Fibroblast of mammary gland (primary cell): Measurements from ENCODE around the gene TBC1D10A.

ENCODE experiments used
- DNase-seq: peaks from one replicate; pipeline ENCODE4 v3.0.0-alpha.2; 2010; ENCODE audit warnings: low read depth
- H3K4me3 ChIP-seq: 2 replicates; pipeline ENCODE4 v1.5.1; 2011; ENCODE audit warnings: low read depth, mild to moderate bottlenecking, low read length, moderate library complexity; ENCODE audit not compliant: control insufficient read depth
- CTCF ChIP-seq: conservative IDR thresholded peaks from 2 replicates; pipeline ENCODE4 v1.5.1; 2011; ENCODE audit warnings: low read depth, low read length, inconsistent platforms; ENCODE audit not compliant: control insufficient read depth, insufficient read depth

The TBC1D10A gene

DNA sequence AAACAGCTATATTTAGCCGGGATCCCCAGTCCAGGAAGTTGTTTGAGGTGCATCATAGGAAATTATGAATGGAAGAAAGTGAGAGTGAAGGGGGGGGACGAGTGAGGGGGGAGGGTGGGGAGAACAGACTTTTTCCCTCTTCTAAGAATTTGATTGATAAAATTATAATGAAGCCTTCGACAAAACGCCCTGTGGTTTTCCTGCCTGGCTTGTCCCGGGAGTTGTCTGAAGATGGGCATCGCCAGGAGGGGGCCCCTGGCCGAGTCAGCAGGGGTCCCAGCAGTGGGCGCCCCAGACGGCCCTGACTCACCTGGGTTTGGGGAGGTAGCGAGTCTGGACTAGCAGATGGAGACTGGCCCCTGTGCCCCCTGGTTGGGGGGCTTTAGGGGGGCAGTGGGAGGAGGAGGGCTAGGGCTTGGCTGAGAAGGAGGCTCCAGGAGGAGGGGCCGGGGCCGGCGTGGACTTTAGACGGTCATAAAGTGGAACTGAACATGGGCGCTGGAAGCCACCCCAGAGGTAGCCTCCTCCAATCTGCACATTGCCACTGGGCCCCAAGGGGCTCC lies 79.8 kb downstream of the TBC1D10A start:
- no peak for TF ChIP-seq CTCF
- DNase-seq: no peak
- peak overlapping the region; percentile 53 for H3K4me3 ChIP-seq

DNA sequence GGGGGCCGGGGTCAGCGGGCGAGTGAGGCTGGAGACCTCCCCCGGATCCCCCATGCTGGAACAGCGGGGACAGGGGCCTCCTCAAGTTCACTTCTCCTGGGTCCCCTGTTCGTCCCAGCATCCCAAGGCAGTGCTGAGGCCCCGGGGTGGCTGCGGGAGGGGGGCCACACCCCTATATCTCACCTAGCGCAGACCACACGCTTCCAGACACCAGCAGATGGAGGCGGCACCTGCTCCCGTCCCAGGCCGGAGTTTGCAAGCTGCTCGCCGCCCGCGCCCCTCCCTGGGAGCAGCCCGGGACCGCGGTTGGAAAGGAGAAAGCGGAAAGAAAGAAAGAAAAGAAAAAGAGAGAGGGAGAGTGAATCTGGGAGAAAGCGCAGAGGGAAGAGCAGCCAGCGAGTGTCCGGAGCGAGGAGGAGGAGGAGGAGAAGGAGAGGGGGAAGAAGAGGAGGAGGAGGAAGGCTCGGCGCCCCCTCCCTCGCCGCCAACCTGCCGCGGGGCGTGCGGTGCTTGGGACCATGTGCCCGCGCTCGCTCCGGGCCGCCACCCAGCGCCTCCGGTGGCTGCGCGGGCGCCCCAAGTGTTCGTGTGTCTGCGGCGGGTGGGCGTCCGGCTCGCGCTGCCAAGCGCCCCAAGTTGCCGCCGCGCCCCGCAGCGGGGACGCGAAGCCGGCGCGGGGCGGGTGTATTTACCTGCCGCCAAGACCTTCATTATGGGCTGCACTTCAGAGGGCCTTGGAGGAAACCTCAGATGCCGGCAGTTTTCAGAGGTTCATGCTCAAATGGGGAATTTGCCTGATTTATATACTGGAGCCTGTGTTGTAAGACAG lies 80.5 kb downstream of the TBC1D10A start, which contains the start of gene LIF:
Gene LIF (minus strand): TSS at position 775 of the 829 bp plus-strand sequence. CDS start 64 bp downstream, at position 711.
- TF ChIP-seq CTCF: no peak
- peak within 1 kb of the TSS; percentile 53 for H3K4me3 ChIP-seq
- DNase-seq: peak; percentile 56

DNA sequence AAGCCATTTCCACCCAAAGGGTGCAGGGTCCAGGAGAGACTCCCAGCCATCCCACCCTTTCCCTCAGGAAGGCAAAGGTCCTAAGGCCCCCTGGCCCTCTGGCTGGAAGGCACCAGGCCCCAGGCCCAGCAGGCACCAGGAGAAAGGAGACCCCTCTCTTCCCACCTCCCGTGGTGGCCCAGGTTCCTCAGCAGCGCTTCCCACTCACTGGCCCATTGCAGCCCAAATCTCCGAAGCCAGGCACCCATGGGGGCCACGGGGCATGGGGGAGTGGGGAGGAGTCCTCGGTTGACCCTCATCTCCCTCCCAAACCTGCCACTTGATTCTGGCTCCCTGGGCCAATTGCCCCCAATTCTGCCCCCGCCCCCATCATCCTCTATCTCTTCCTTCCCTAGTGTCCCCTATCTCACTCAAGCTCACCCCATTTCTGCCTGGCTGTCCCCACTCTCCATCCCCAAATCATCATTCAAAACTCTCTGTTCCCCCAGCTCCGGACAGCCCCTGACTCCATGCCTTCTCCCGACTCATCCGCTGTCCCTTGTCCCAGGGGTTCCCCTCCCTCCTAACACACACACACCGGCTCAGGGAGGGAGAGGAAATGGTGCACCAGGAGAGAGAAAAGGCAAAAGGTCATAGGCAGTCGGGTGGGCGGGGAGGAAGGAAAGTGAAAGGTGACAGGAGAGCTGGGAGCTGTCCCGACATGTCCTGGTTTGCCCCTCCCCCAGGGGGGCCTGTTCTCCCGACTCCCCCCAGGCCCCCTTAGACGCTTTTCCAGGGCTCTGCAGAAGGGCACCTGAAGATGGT lies 81.4 kb downstream of the TBC1D10A start:
- H3K4me3 ChIP-seq: peak overlapping the region; percentile 53
- DNase-seq: no peak
- TF ChIP-seq CTCF: no peak

DNA sequence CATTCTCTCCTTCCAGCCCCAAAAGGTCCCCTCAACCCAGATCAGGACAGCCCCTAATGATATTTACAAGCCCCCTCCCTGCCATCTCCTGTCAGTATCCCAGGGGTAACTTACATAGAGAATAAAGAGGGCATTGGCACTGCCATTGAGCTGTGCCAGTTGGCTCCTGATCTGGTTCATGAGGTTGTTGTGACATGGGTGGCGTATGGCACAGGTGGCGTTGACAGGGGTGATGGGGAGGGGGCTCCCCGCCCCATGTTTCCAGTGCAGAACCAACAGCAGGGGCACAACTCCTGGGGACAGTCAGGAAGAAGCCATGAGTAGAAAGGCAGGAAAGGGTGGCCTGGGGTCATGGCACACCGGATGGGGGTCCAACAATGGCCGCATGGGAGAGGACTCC lies 82.1 kb downstream of the TBC1D10A start:
- TF ChIP-seq CTCF: no peak
- no peak for DNase-seq
- H3K4me3 ChIP-seq: no peak overlapping the region

DNA sequence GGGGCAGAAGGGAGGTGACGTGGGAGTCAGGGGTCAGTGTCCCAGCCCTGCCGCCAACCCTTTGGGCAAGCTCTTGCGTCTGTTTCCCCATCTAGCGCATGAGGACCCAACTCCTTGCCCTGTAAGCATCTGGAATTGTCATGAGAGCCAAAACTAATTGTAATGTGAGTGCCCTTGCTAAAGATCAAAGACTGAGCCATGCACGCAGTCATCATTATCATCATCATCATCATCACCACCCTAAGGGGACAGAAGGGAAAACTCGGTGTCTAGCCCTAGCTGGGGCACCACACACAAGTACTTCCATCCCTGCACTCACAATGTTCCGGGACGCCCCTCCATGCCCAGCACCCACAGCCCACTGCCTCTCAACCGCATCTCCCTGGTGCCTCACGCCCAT lies 82.7 kb downstream of the TBC1D10A start:
- no peak overlapping the region for H3K4me3 ChIP-seq
- no peak for TF ChIP-seq CTCF
- no peak for DNase-seq

GRCh38 chr22:30243661-30244060 lies 83.1 kb downstream of the TBC1D10A start:
- DNase-seq: no peak
- no peak for TF ChIP-seq CTCF
- H3K4me3 ChIP-seq: no peak overlapping the region
